GM23248 (cell line): Measurements from ENCODE around the gene GPX1. TPM values are rescaled to one million over a fixed set of nuclear protein-coding genes. Genes with fewer than 3 reads are reported as not detected.

ENCODE experiments used
- DNase-seq: peaks from one replicate; pipeline ENCODE4 v3.0.0-alpha.2; 2015
- H2AFZ ChIP-seq: fragments of 200-600 bp; sonication (generic); 2 replicates; pipeline ENCODE4 v1.6.1; 2016; ENCODE audit warnings: antibody characterized with exemption
- H3F3A ChIP-seq: fragments of 200-600 bp; sonication (generic); 2 replicates; pipeline ENCODE4 v1.6.1; 2016; ENCODE audit warnings: mild to moderate bottlenecking, antibody characterized with exemption, mixed run types; ENCODE audit not compliant: insufficient read depth
- H3K27ac ChIP-seq: fragments of 200-600 bp; sonication (generic); 2 replicates; pipeline ENCODE4 v1.5.1; 2016; ENCODE audit warnings: mild to moderate bottlenecking
- H3K27me3 ChIP-seq: fragments of 200-600 bp; sonication (generic); replicated peaks from 2 replicates; pipeline ENCODE4 v1.6.1; 2016; ENCODE audit warnings: mild to moderate bottlenecking; ENCODE audit not compliant: insufficient read depth
- H3K36me3 ChIP-seq: fragments of 200-600 bp; sonication (generic); 2 replicates; pipeline ENCODE4 v1.6.1; 2016; ENCODE audit warnings: low read depth, mild to moderate bottlenecking
- H3K4me1 ChIP-seq: fragments of 200-600 bp; sonication (generic); 2 replicates; pipeline ENCODE4 v1.6.1; 2016; ENCODE audit warnings: mild to moderate bottlenecking; ENCODE audit not compliant: insufficient read depth
- H3K4me2 ChIP-seq: fragments of 200-600 bp; sonication (generic); one replicate; pipeline ENCODE4 v1.6.1; 2016; ENCODE audit warnings: mild to moderate bottlenecking; ENCODE audit not compliant: unreplicated experiment
- H3K4me3 ChIP-seq: fragments of 200-600 bp; sonication (generic); 2 replicates; pipeline ENCODE4 v1.5.1; 2016; ENCODE audit warnings: mild to moderate bottlenecking
- H3K79me2 ChIP-seq: fragments of 200-600 bp; sonication (generic); 2 replicates; pipeline ENCODE4 v1.6.1; 2016; ENCODE audit warnings: mild to moderate bottlenecking; ENCODE audit not compliant: insufficient read depth
- H3K9ac ChIP-seq: fragments of 200-600 bp; sonication (generic); 2 replicates; pipeline ENCODE4 v1.6.1; 2016; ENCODE audit warnings: mild to moderate bottlenecking
- H3K9me2 ChIP-seq: fragments of 200-600 bp; sonication (generic); 2 replicates; pipeline ENCODE4 v1.6.1; 2016; ENCODE audit warnings: mixed run types, mild to moderate bottlenecking, moderate library complexity; ENCODE audit not compliant: insufficient read depth
- H3K9me3 ChIP-seq: fragments of 200-600 bp; sonication (generic); one replicate; pipeline ENCODE4 v1.6.1; 2017; ENCODE audit warnings: low read depth
- H4K20me1 ChIP-seq: fragments of 200-600 bp; sonication (generic); 2 replicates; pipeline ENCODE4 v1.6.0; 2016; ENCODE audit not compliant: insufficient read depth
- EZH2 ChIP-seq: fragments of 200-600 bp; sonication (generic); IDR thresholded peaks from 2 replicates; pipeline ENCODE4 v1.6.1; 2018; ENCODE audit warnings: antibody characterized with exemption, mild to moderate bottlenecking; ENCODE audit not compliant: insufficient read depth, poor library complexity, severe bottlenecking
- EZH2phosphoT487 ChIP-seq: fragments of 200-600 bp; sonication (generic); IDR thresholded peaks from 2 replicates; pipeline ENCODE4 v1.6.1; 2018; ENCODE audit warnings: antibody characterized with exemption, moderate library complexity, mild to moderate bottlenecking, low read depth; ENCODE audit not compliant: insufficient read depth
- WGBS, 2 experiments: methylation state at CpG; one replicate each; pipeline ENCODE4 v1.1.6; 2015 to 2017; ENCODE audit warnings: low lambda C conversion rate in 2 of 2, low coverage in 1 of 2; ENCODE audit errors: missing lambda C conversion rate in 2 of 2; 5-methylcytosine and 5-hydroxymethylcytosine counted together
- in situ Hi-C: fragments of 300-500 bp; cut with MboI; formaldehyde crosslinking; loops from 2 replicates; pipeline ENCODE4 v1.15.0; 2020
- polyA plus RNA-seq: library from polyadenylated mRNA; unstranded; fragments of >200 nt; fragmentation: Nextera tagmentation; extraction: Ambion mirVana; gene quantifications from 2 replicates; pipeline ENCODE4 v1.2.1, GENCODE V29; 2016
- total RNA-seq: library from RNA; depleted of rRNA; stranded (reverse); fragments of >200 nt; shearing (Covaris generic); gene quantifications from 2 replicates; pipeline ENCODE4 v1.2.3, GENCODE V29; 2014; rRNA removed

The GPX1 gene
- total and polyA plus RNA-seq, 2 experiments from 2014 or later, result 201 to 454 TPM

DNA sequence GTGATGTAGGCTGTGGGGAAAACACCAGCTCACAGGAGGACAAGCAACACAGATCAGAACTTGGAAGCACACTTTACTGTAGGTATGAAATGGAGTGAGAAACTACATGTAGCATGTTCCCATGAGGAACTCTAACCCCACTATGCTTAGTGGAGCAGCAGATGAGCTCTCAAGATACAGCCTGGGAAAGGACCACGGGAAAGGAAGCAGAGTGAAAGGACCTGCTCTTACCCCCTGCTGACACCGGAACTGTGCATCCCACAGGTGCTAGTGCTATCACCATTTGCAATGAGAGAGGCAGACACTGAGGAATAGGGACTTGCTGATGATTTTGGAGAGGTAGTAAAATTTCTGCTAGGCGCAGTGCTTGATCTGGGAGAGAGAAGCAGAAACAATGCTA, 46.9 kb downstream of the GPX1 start:
- WGBS, 2 experiments, result 84 to 91% methylated on average over 3 of the region's 3 CpGs
- Histone ChIP-seq H3F3A (no peaks in the 10 kb centered on the region), H3K4me1 (peaks cover 8% of the 10 kb centered on the region), H3K9ac (no peak overlapping the region), H3K9me3 (no peaks in the 10 kb centered on the region), H3K79me2 (peaks cover 24% of the 10 kb centered on the region; the same call in 1 of the 2 replicates), H3K4me2 (no peak overlapping the region), H3K4me3 (no peak overlapping the region), H2AFZ (no peak overlapping the region), H4K20me1 (no peaks in the 10 kb centered on the region), H3K27me3 (no peaks in the 10 kb centered on the region), H3K9me2 (no peaks in the 10 kb centered on the region), H3K36me3 (peaks cover 37% of the 10 kb centered on the region), H3K27ac (no peak overlapping the region)
- TF ChIP-seq EZH2 (no peak), EZH2phosphoT487 (no peak)
- in situ Hi-C loops, result no loop called here
- no peak for DNase-seq

DNA sequence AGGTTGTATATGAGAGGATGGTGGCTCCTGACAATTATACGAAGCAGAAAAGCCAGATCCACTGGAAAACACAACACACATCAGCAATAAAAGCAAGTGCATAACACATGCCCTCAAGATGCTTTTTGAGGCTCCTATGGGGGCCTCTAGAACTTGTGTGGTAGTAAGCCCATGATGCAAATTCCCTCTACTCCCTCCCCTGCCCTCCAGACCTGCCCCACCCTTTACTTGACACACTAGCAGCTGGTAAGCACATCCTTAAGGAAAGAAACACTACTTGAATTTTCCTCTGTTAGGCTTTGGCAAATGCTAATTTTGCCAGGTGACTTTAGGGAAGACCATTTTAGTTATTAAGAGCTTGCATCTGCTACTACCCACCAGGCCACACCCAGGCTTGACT, 47.5 kb downstream of the GPX1 start:
- no peak overlapping the region for H3K27ac ChIP-seq
- no peak overlapping the region for H2AFZ ChIP-seq
- TF ChIP-seq EZH2phosphoT487 (no peak), EZH2 (no peak)
- H3K4me2 ChIP-seq, result no peak overlapping the region
- no peaks in the 10 kb centered on the region for H4K20me1 ChIP-seq
- H3K79me2 ChIP-seq, result peaks cover 24% of the 10 kb centered on the region; the same call in 1 of the 2 replicates
- no peaks in the 10 kb centered on the region for H3K9me2 ChIP-seq
- WGBS, 2 experiments, result 64 to 79% methylated on average over 1 of the region's 1 CpG
- H3F3A ChIP-seq, result no peaks in the 10 kb centered on the region
- peaks cover 8% of the 10 kb centered on the region for H3K4me1 ChIP-seq
- H3K27me3 ChIP-seq, result no peaks in the 10 kb centered on the region
- H3K9ac ChIP-seq, result no peak overlapping the region
- no peak overlapping the region for H3K4me3 ChIP-seq
- H3K36me3 ChIP-seq, result peaks cover 40% of the 10 kb centered on the region
- no peak for DNase-seq
- H3K9me3 ChIP-seq, result no peaks in the 10 kb centered on the region
- in situ Hi-C loops, result no loop called here

Other genes starting within 250 kb of the GPX1 start
- gene USP19, start 237.5 kb downstream of the GPX1 start, total RNA-seq, result 31.6 and 46.4 TPM in 2 replicates
- 16.3 and 17.0 TPM in 2 replicates for gene USP19, start 237.5 kb downstream of the GPX1 start, polyA plus RNA-seq
- gene LAMB2, start 225.3 kb downstream of the GPX1 start, total RNA-seq, result 894 and 1,064 TPM in 2 replicates
- 539 and 542 TPM in 2 replicates for gene LAMB2, start 225.3 kb downstream of the GPX1 start, polyA plus RNA-seq
- gene CCDC71, start 192.0 kb downstream of the GPX1 start, total RNA-seq, result 35.4 and 39.7 TPM in 2 replicates
- 1.5 and 1.7 TPM in 2 replicates for gene CCDC71, start 192.0 kb downstream of the GPX1 start, polyA plus RNA-seq
- 19.5 and 22.5 TPM in 2 replicates for gene KLHDC8B, start 186.8 kb downstream of the GPX1 start, total RNA-seq
- 13.5 and 15.4 TPM in 2 replicates for gene KLHDC8B, start 186.8 kb downstream of the GPX1 start, polyA plus RNA-seq
- 0.25 and 2.9 TPM in 2 replicates for gene C3orf62, start 81.1 kb downstream of the GPX1 start, total RNA-seq
- gene C3orf62, start 81.1 kb downstream of the GPX1 start, polyA plus RNA-seq, result 1.5 and 1.6 TPM in 2 replicates
- 11.2 and 17.6 TPM in 2 replicates for gene USP4, start 18.3 kb downstream of the GPX1 start, total RNA-seq
- gene USP4, start 18.3 kb downstream of the GPX1 start, polyA plus RNA-seq, result 47.6 and 50.9 TPM in 2 replicates
- 781 and 915 TPM in 2 replicates for gene RHOA, start 53.6 kb upstream of the GPX1 start, total RNA-seq
- 996 and 1,025 TPM in 2 replicates for gene RHOA, start 53.6 kb upstream of the GPX1 start, polyA plus RNA-seq
- gene TCTA, start 54.1 kb upstream of the GPX1 start, total RNA-seq, result 34.0 and 55.7 TPM in 2 replicates
- gene TCTA, start 54.1 kb upstream of the GPX1 start, polyA plus RNA-seq, result 52.2 and 55.0 TPM in 2 replicates
- 1.6 and 5.8 TPM in 2 replicates for gene AMT, start 64.1 kb upstream of the GPX1 start, total RNA-seq
- 1.5 and 1.7 TPM in 2 replicates for gene AMT, start 64.1 kb upstream of the GPX1 start, polyA plus RNA-seq
- 10.9 and 18.7 TPM in 2 replicates for gene NICN1, start 71.0 kb upstream of the GPX1 start, total RNA-seq
- gene NICN1, start 71.0 kb upstream of the GPX1 start, polyA plus RNA-seq, result 10.5 and 12.5 TPM in 2 replicates
- gene DAG1, start 111.9 kb upstream of the GPX1 start, total RNA-seq, result 81.8 and 90.2 TPM in 2 replicates
- gene DAG1, start 111.9 kb upstream of the GPX1 start, polyA plus RNA-seq, result 42.4 and 43.0 TPM in 2 replicates
- under 0.01 TPM in 2 replicates for gene BSN, start 196.1 kb upstream of the GPX1 start, total RNA-seq
- 0.03 and 0.08 TPM in 2 replicates for gene BSN, start 196.1 kb upstream of the GPX1 start, polyA plus RNA-seq